ENCODE data around the gene IKBIP. TPM values are rescaled to one million over a fixed set of nuclear protein-coding genes. Genes with fewer than 3 reads are reported as not detected.
"Not testable (repeated sequence)": the region's sequence is repeated elsewhere in the genome, so short reads cannot be mapped to it uniquely, and the experiment has no call there.

IKBIP gene
- polyA plus RNA-seq, 3 donors: 24.5 to 30.2 (median 28.9) TPM

GRCh38 chr12:98578821-98579220, 65.8 kb downstream of the IKBIP start:
- DNase-seq (ENCODE audit: low read depth in 3 of 3, low spot score in 2 of 3): no peak

GRCh38 chr12:98578392-98578791, 66.2 kb downstream of the IKBIP start:
- DNase-seq (ENCODE audit: low read depth in 3 of 3, low spot score in 2 of 3): no peak

- not testable (repeated sequence) for DNase-seq (ENCODE audit: low read depth in 3 of 3, low spot score in 2 of 3)
Measured at GRCh38 chr12:98576795-98577194, 67.8 kb downstream of the IKBIP start.

- DNase-seq (ENCODE audit: low read depth in 3 of 3, low spot score in 2 of 3): no peak
Measured at GRCh38 chr12:98575013-98575412, 69.6 kb downstream of the IKBIP start.

Other genes starting within 250 kb of the IKBIP start
- gene TMPO, start 129.2 kb downstream of the IKBIP start, polyA plus RNA-seq (ENCODE audit: insufficient read length in 3 of 3): 100 to 1,000 TPM; 183 to 226 (median 195) TPM
- gene SLC25A3, start 51.1 kb downstream of the IKBIP start, polyA plus RNA-seq (ENCODE audit: insufficient read length in 3 of 3): 100 to 1,000 TPM; 686 to 695 (median 690) TPM
- 10 to 100 TPM; 31.8 to 39.9 (median 37.5) TPM for gene APAF1, start 502 bp upstream of the IKBIP start, polyA plus RNA-seq (ENCODE audit: insufficient read length in 3 of 3)

Data from right renal cortex interstitium (tissue), 3 donors.